ENCODE results near the gene OR6K3.

DNA sequence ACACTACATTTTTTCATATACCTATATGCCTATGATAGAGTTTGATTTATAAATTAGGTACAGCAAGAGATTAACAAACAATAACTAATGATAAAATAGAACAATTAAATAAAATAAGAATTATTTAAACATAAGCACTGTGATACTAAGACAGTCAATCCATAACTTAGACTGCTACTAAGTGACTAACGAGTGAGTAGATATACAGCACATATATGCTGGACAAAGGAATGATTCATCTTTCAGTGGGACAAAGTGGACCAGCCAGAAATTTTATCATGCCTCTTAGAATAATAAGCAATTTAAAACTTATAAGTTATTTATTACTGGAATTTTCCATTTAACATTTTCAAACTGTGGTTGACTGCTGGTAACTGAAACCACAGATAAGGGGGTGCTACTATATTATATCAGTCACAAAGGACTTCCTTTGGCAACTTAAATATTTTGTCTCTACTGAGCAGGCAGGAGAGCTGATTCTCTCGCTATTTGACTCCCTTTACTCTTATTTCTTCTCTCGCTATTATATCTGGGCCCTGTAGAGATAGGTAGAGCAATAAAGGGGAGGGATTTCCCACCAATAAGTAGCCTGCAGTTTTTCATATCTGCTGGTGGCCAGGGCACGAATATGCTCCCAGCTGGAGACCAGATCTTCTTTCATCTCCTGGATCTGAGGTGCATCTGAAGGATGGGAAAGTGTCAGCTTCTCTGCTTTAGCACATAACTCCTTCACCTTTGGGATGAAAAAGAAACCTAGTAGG, 44.8 kb downstream of the OR6K3 start:
- TF ChIP-seq, protein P1, sequence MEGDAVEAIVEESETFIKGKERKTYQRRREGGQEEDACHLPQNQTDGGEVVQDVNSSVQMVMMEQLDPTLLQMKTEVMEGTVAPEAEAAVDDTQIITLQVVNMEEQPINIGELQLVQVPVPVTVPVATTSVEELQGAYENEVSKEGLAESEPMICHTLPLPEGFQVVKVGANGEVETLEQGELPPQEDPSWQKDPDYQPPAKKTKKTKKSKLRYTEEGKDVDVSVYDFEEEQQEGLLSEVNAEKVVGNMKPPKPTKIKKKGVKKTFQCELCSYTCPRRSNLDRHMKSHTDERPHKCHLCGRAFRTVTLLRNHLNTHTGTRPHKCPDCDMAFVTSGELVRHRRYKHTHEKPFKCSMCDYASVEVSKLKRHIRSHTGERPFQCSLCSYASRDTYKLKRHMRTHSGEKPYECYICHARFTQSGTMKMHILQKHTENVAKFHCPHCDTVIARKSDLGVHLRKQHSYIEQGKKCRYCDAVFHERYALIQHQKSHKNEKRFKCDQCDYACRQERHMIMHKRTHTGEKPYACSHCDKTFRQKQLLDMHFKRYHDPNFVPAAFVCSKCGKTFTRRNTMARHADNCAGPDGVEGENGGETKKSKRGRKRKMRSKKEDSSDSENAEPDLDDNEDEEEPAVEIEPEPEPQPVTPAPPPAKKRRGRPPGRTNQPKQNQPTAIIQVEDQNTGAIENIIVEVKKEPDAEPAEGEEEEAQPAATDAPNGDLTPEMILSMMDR (IDR thresholded peaks at IDR 0.05), result no peak
- no peak for TF ChIP-seq POLR2AphosphoS5 (IDR thresholded peaks at IDR 0.05; ENCODE audit: insufficient read depth in 1 of 2, low read depth in 1 of 2)

All from vagina (tissue), 2 donors.